ENCODE data around the gene NKD2. TPM values are rescaled to one million over a fixed set of nuclear protein-coding genes. Genes with fewer than 3 reads are reported as not detected.

The NKD2 gene
- total RNA-seq, 1 donor from 2014 or later, result 1.8 TPM

- Mint-ChIP-seq H3K27me3 (ENCODE audit: unreplicated experiment) (peaks cover 31% of the 10 kb centered on the region), H3K9me3 (ENCODE audit: unreplicated experiment) (no peaks in the 10 kb centered on the region), H3K4me3 (ENCODE audit: unreplicated experiment) (peak overlapping the region; percentile 71), H3K27ac (ENCODE audit: unreplicated experiment) (peak overlapping the region; percentile 67), H3K36me3 (ENCODE audit: low read depth, unreplicated experiment) (no peaks in the 10 kb centered on the region), H3K4me1 (ENCODE audit: unreplicated experiment) (peaks cover 15% of the 10 kb centered on the region)
- DNase-seq (ENCODE audit: low spot score), result peak; percentile 3
- TF ChIP-seq CTCF (IDR thresholded peaks at IDR 0.05; ENCODE audit: unreplicated experiment), result no peak
These were observed 2.5 kb upstream of the NKD2 start for GRCh38 chr5:1005904-1006655.

GRCh38 chr5:1006656-1007071, 1.9 kb upstream of the NKD2 start:
- no peak for TF ChIP-seq CTCF (IDR thresholded peaks at IDR 0.05; ENCODE audit: unreplicated experiment)
- H3K4me1 Mint-ChIP-seq (ENCODE audit: unreplicated experiment), result peaks cover 15% of the 10 kb centered on the region
- H3K4me3 Mint-ChIP-seq (ENCODE audit: unreplicated experiment), result no peak overlapping the region
- no peak for DNase-seq (ENCODE audit: low spot score)
- peaks cover 33% of the 10 kb centered on the region for H3K27me3 Mint-ChIP-seq (ENCODE audit: unreplicated experiment)
- no peaks in the 10 kb centered on the region for H3K9me3 Mint-ChIP-seq (ENCODE audit: unreplicated experiment)
- H3K27ac Mint-ChIP-seq (ENCODE audit: unreplicated experiment), result no peak overlapping the region
- no peaks in the 10 kb centered on the region for H3K36me3 Mint-ChIP-seq (ENCODE audit: low read depth, unreplicated experiment)

GRCh38 chr5:1007221-1007680, 1.4 kb upstream of the NKD2 start:
- peak; percentile 4 for DNase-seq (ENCODE audit: low spot score)
- Mint-ChIP-seq H3K9me3 (ENCODE audit: unreplicated experiment) (no peaks in the 10 kb centered on the region), H3K4me1 (ENCODE audit: unreplicated experiment) (peaks cover 15% of the 10 kb centered on the region), H3K4me3 (ENCODE audit: unreplicated experiment) (no peak overlapping the region), H3K36me3 (ENCODE audit: low read depth, unreplicated experiment) (no peaks in the 10 kb centered on the region), H3K27me3 (ENCODE audit: unreplicated experiment) (peaks cover 33% of the 10 kb centered on the region), H3K27ac (ENCODE audit: unreplicated experiment) (peak overlapping the region; percentile 37)
- no peak for TF ChIP-seq CTCF (IDR thresholded peaks at IDR 0.05; ENCODE audit: unreplicated experiment)

GRCh38 chr5:1007681-1008450, 736 bp upstream of the NKD2 start:
- TF ChIP-seq CTCF (IDR thresholded peaks at IDR 0.05; ENCODE audit: unreplicated experiment), result no peak
- Mint-ChIP-seq H3K4me1 (ENCODE audit: unreplicated experiment) (peaks cover 14% of the 10 kb centered on the region), H3K27me3 (ENCODE audit: unreplicated experiment) (peaks cover 30% of the 10 kb centered on the region), H3K36me3 (ENCODE audit: low read depth, unreplicated experiment) (no peaks in the 10 kb centered on the region), H3K9me3 (ENCODE audit: unreplicated experiment) (no peaks in the 10 kb centered on the region), H3K27ac (ENCODE audit: unreplicated experiment) (peak overlapping the region; percentile 61), H3K4me3 (ENCODE audit: unreplicated experiment) (peak overlapping the region; percentile 85)
- peak; percentile 3 for DNase-seq (ENCODE audit: low spot score)
